ENCODE measurements around the gene RYR2. TPM values are rescaled to one million over a fixed set of nuclear protein-coding genes. Genes with fewer than 3 reads are reported as not detected.
A peak's percentile ranks its signal among the peaks of the same experiment; 100 is the strongest.

The RYR2 gene
- total and polyA plus RNA-seq, 9 of the 15 experiments (the other 6 are each of a cell fraction or from before 2014, with no cell fraction given), result 0.03 to 0.42 (median 0.14) TPM

DNA sequence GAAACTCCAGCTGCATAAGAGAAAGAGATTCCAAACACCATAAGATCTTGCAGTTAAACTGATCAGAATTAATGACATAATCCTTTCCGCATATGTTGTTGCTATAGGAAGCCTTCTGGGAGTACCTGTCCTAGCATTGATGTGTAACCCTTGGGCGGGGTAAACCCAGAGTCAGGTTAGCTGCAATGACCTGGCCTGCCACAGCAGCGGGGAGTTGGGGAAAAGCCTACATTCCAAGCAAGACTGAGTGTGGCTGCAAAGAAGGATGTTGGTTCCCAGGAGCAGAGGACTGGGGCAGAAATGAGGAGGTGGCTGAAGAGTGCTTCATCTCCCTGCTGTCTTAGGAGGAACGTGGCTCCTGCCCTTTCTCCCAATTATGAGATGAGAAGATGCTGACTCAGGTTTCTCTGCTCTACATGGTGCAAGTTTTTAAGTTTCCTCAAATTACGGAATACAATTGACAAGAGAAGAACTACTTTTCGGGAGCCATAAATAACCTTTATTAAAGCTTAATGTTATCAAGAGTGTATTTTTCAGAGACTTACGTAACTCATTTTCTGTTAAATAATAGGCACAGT, 142.1 kb downstream of the RYR2 start:
- 1% methylated on average over 7 of the region's 7 CpGs for WGBS (ENCODE audit: insufficient coverage, low coverage, missing lambda C conversion rate)

DNA sequence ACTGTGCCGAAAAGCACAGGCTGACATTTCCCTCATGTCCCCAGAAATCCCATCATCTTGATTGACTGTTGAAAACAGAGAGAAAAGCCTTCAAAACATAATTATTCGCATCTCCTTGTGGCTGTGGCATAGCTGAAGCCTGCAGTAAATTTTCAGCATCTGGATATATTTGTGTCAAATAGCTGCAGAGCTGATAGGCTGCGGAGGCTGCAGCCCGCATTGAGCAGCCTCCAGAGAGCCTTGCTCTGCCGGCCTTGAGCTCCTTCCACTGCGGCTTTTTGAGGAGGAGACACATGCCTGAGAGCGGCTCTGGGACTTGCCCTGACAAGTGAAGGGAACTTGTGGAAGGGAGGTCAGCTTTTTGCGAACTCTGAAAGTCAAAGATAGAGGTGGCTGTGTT, 144.7 kb downstream of the RYR2 start:
- Histone ChIP-seq H3K4me3 (no peak overlapping the region), H2AFZ (ENCODE audit: low read depth, low read length) (no peak overlapping the region), H3K4me2 (ENCODE audit: insufficient read depth, low read length) (no peak overlapping the region), H3K27ac (ENCODE audit: extremely low read depth, low read depth, low read length) (no peak overlapping the region), H3K27me3 (ENCODE audit: control insufficient read depth in 2 of 2, insufficient read depth in 2 of 2, low read length in 2 of 2) (no peaks in the 10 kb centered on the region), H3K4me1 (replicated peaks in 1 of 2; ENCODE audit: control insufficient read depth in 2 of 2, insufficient read depth in 2 of 2, low read length in 2 of 2) (no peaks in the 10 kb centered on the region), H3K79me2 (ENCODE audit: control insufficient read depth, insufficient read depth, low read length) (no peaks in the 10 kb centered on the region), H3K36me3 (ENCODE audit: control insufficient read depth, insufficient read depth, low read length) (no peaks in the 10 kb centered on the region), H4K20me1 (replicated peaks; ENCODE audit: control insufficient read depth, insufficient read depth, low read length) (no peaks in the 10 kb centered on the region; the same call in 1 of the 2 replicates), H3K9ac (ENCODE audit: insufficient read depth in 1 of 2, low read depth in 2 of 2, low read length in 2 of 2) (no peak overlapping the region), H3K9me3 (replicated peaks; ENCODE audit: control insufficient read depth, insufficient read depth, low read depth, low read length) (no peaks in the 10 kb centered on the region), H3K9me1 (ENCODE audit: control insufficient read depth, insufficient read depth, low read length) (no peaks in the 10 kb centered on the region)
- no peak for DNase-seq (ENCODE audit: extremely low read depth in 1 of 4, low spot score in 3 of 4)
- WGBS (ENCODE audit: insufficient coverage, low coverage, missing lambda C conversion rate), result 0% methylated on average over 8 of the region's 8 CpGs
- ATAC-seq, result no peak
- TF ChIP-seq, protein P1, sequence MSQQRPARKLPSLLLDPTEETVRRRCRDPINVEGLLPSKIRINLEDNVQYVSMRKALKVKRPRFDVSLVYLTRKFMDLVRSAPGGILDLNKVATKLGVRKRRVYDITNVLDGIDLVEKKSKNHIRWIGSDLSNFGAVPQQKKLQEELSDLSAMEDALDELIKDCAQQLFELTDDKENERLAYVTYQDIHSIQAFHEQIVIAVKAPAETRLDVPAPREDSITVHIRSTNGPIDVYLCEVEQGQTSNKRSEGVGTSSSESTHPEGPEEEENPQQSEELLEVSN (IDR thresholded peaks at IDR 0.05; ENCODE audit: borderline replicate concordance in 1 of 2, extremely low read depth in 1 of 2, insufficient read depth in 1 of 2, insufficient read length in 1 of 2, low read depth in 1 of 2, low read length in 1 of 2, poor library complexity in 1 of 2, severe bottlenecking in 1 of 2), result no peak
- TF ChIP-seq ZNF589 (CRISPR knock-in tag; IDR thresholded peaks at IDR 0.05; ENCODE audit: low read depth) (no peak), ZNF263 (CRISPR knock-in tag; IDR thresholded peaks at IDR 0.05; ENCODE audit: borderline replicate concordance) (no peak), PTRF (tag; IDR thresholded peaks at IDR 0.05) (no peak), CREB1 (IDR thresholded peaks at IDR 0.05) (no peak), CREB1 (CRISPR knock-in tag; IDR thresholded peaks at IDR 0.05) (no peak), LCOR (CRISPR knock-in tag; IDR thresholded peaks at IDR 0.05) (no peak), PML (IDR thresholded peaks at IDR 0.05; ENCODE audit: low read length) (no peak), SMARCB1 (IDR thresholded peaks at IDR 0.05; ENCODE audit: insufficient read length, low read depth) (no peak)
- TF ChIP-seq, protein P2, sequence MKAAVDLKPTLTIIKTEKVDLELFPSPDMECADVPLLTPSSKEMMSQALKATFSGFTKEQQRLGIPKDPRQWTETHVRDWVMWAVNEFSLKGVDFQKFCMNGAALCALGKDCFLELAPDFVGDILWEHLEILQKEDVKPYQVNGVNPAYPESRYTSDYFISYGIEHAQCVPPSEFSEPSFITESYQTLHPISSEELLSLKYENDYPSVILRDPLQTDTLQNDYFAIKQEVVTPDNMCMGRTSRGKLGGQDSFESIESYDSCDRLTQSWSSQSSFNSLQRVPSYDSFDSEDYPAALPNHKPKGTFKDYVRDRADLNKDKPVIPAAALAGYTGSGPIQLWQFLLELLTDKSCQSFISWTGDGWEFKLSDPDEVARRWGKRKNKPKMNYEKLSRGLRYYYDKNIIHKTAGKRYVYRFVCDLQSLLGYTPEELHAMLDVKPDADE (conservative IDR thresholded peaks at IDR 0.05; ENCODE audit: control insufficient read depth, low read depth, low read length), result no peak
- POLR2A ChIA-PET, result no interaction called here
- BruUV-seq (replicated peaks), result no TSS peak
- in situ Hi-C loops (cut with MboI), result no loop called here
- intact Hi-C loops (cut with micrococcal nuclease), result no loop called here
- CTCF ChIA-PET (ENCODE audit: low intra/inter-chr PET ratio), result no interaction called here
- FAIRE-seq, result no peak

More for the DNA sequence above, 142.1 kb downstream of the RYR2 start:
- no peak overlapping the region for H3K27ac ChIP-seq (ENCODE audit: extremely low read depth, low read depth, low read length)
- no peak overlapping the region for H3K4me3 ChIP-seq
- no peak for FAIRE-seq
- H3K79me2 ChIP-seq (ENCODE audit: control insufficient read depth, insufficient read depth, low read length), result no peaks in the 10 kb centered on the region
- CTCF ChIA-PET (ENCODE audit: low intra/inter-chr PET ratio), result no interaction called here
- in situ Hi-C loops (cut with MboI), result no loop called here
- no peak overlapping the region for H2AFZ ChIP-seq (ENCODE audit: low read depth, low read length)
- intact Hi-C loops (cut with micrococcal nuclease), result no loop called here
- TF ChIP-seq MAFK (IDR thresholded peaks at IDR 0.05; ENCODE audit: low read length) (peak; percentile 75), C11orf30 (IDR thresholded peaks at IDR 0.05; ENCODE audit: low read depth) (peak; percentile 76), SMARCA5 (IDR thresholded peaks at IDR 0.05) (no peak), MAFG (tag; conservative IDR thresholded peaks at IDR 0.05) (peak; percentile 74; the same call in 1 of the 2 replicates), ZNF316 (IDR thresholded peaks at IDR 0.05) (peak; percentile 82), BDP1 (IDR thresholded peaks at IDR 0.05; ENCODE audit: insufficient read depth, insufficient read length) (no peak), MAFF (IDR thresholded peaks at IDR 0.05; ENCODE audit: low read length) (peak; percentile 72)
- H3K4me2 ChIP-seq (ENCODE audit: insufficient read depth, low read length), result no peak overlapping the region
- H3K4me1 ChIP-seq (replicated peaks in 1 of 2; ENCODE audit: control insufficient read depth in 2 of 2, insufficient read depth in 2 of 2, low read length in 2 of 2), result no peaks in the 10 kb centered on the region
- no peaks in the 10 kb centered on the region for H3K9me3 ChIP-seq (replicated peaks; ENCODE audit: control insufficient read depth, insufficient read depth, low read depth, low read length)
- H3K36me3 ChIP-seq (ENCODE audit: control insufficient read depth, insufficient read depth, low read length), result no peaks in the 10 kb centered on the region
- H3K27me3 ChIP-seq (ENCODE audit: control insufficient read depth in 2 of 2, insufficient read depth in 2 of 2, low read length in 2 of 2), result no peaks in the 10 kb centered on the region
- POLR2A ChIA-PET, result no interaction called here
- no peak for ATAC-seq
- no peak overlapping the region for H3K9ac ChIP-seq (ENCODE audit: insufficient read depth in 1 of 2, low read depth in 2 of 2, low read length in 2 of 2)
- DNase-seq (ENCODE audit: extremely low read depth in 1 of 4, low spot score in 3 of 4), result no peak
- no peaks in the 10 kb centered on the region for H3K9me1 ChIP-seq (ENCODE audit: control insufficient read depth, insufficient read depth, low read length)
- no peaks in the 10 kb centered on the region; the same call in 1 of the 2 replicates for H4K20me1 ChIP-seq (replicated peaks; ENCODE audit: control insufficient read depth, insufficient read depth, low read length)
- BruUV-seq (replicated peaks), result no TSS peak
